ENCODE measurements around the gene ANKRD52.

DNA sequence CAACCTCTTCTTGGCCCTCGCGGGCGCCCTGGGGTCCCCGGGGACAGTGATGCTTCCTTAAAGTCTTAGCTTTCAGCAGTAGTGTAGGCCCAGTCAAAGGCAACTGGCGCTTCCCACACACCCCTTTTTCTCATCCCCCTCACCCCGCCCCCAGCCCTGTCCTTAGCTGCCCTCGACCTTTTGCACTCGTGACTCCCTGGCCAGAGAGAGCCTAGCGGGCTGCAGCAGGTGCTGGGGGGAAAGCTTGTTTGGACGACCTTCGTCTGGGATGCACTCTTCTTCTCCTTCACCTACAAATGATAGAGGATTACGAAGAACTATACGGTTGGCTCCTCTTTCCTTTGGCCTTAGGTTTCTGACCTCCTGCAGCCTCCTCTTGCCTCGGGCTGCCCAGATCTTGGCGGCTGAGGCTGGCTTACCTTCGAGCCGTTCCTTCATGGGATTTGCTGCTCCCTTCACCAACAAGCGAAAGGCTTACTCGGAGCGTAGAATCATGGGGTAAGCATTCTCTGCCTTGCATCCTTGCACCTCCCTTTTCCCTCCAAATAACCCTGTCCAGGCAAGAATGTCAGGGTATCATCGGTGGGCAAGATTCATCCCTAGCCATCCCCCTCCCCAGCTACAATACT, 9.4 kb upstream of the ANKRD52 start:
- TF ChIP-seq, protein P1, sequence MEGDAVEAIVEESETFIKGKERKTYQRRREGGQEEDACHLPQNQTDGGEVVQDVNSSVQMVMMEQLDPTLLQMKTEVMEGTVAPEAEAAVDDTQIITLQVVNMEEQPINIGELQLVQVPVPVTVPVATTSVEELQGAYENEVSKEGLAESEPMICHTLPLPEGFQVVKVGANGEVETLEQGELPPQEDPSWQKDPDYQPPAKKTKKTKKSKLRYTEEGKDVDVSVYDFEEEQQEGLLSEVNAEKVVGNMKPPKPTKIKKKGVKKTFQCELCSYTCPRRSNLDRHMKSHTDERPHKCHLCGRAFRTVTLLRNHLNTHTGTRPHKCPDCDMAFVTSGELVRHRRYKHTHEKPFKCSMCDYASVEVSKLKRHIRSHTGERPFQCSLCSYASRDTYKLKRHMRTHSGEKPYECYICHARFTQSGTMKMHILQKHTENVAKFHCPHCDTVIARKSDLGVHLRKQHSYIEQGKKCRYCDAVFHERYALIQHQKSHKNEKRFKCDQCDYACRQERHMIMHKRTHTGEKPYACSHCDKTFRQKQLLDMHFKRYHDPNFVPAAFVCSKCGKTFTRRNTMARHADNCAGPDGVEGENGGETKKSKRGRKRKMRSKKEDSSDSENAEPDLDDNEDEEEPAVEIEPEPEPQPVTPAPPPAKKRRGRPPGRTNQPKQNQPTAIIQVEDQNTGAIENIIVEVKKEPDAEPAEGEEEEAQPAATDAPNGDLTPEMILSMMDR (IDR thresholded peaks at IDR 0.05), result no peak
- TF ChIP-seq POLR2AphosphoS5 (IDR thresholded peaks at IDR 0.05), result no peak
